ENCODE measurements around the gene HTT.
"Not testable (repeated sequence)": the region's sequence is repeated elsewhere in the genome, so short reads cannot be mapped to it uniquely, and the experiment has no call there.

HTT gene

GRCh38 chr4:3082925-3083515 lies 8.5 kb downstream of the HTT start:
- DNase-seq (ENCODE audit: low spot score) = no peak

DNA sequence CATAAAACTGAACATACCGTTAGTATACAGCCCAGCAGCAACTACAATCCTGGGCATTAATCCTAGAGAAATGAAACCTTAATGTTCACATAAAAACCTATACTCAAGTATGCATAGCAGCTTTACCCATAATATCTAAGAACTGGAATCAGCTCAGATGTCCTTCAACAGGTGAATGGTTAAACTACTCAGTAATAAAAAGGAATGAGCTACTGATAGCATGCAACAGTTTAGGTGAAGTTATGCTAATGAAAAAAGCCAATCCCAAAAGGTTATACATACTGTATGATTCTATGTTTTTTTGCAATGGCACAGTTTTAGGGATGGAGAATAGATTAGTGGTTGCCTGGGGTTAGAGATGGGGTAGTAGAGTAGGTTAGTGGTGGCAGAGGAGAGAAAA lies 9.3 kb downstream of the HTT start:
- DNase-seq (ENCODE audit: low spot score) = no peak

DNA sequence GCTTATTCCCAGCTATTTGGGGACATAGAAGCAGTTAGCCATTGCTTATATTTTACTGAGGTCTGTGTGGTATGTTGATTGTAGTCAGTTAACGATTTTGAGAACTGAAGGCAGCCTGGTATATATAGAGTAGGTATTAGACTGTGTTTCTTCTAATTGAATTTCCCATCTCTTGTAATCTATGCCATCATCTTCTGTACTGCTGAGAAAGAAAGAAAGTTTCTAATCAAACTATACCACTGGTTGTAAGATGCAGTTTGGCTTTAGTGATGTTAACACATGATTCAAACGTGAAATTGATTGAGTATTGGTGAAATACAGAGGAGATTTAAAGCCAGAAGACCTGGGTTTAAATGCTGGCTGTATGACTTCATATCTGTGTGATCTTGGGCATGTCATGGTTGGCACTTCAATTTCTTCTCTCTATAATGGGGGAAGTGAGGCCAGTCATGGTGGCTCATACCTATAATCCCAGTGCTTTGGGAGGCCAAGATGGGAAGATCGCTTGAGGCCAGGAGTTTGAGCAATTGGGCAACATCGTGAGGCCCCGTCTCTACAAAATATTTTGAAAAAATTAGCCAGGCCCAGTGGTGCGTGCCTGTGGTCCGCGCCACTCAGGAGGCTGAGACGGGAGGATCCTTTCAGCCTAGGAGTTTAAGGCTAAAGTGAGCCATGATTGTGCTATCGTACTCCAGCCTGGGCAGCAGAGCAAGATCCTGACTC lies 11.6 kb downstream of the HTT start:
- no peak for DNase-seq (ENCODE audit: low spot score)

DNA sequence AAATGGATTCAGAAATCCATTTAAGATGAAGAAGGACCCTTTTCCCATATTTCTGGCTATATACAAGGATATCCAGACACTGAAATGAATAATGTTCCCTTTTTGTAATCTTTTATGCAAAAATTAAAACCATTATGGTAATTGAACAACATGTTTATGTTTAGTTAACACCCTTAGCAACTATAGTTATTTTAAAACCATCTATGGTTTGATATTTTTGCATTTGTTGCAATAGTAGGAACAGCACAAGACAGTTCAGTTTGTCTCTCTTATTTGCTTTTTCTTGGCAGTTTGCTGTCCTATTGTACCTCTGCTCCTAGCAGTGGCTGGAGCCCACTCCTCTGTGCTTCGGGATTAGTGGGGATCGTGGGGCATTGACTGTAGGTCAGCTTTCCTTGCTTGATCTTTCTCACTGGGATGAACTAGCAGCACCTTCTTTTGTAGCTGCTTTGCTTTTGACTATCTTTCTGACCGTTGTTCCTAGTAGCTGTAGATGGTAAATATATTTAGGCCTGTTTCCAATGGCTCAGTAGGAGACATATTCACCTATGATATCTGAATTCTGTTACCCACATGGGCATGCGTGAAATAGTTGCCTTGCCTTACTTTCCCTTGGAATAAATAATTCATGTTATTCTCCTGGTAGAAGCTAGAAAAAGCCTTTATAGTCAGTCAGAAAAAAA lies 12.8 kb downstream of the HTT start:
- DNase-seq (ENCODE audit: low spot score) = no peak

GRCh38 chr4:3091464-3091863 lies 17.0 kb downstream of the HTT start:
- no peak for DNase-seq (ENCODE audit: low spot score)

GRCh38 chr4:3094701-3095100 lies 20.2 kb downstream of the HTT start:
- not testable (repeated sequence) for DNase-seq (ENCODE audit: low spot score)

- no peak for DNase-seq (ENCODE audit: low spot score)
Observed at GRCh38 chr4:3096202-3096601, 21.7 kb downstream of the HTT start.

- no peak for DNase-seq (ENCODE audit: low spot score)
Observed at GRCh38 chr4:3098346-3098745, 23.9 kb downstream of the HTT start.

- peak; percentile 79 for DNase-seq (ENCODE audit: low spot score)
Observed at GRCh38 chr4:3106339-3107186, 32.1 kb downstream of the HTT start.

DNA sequence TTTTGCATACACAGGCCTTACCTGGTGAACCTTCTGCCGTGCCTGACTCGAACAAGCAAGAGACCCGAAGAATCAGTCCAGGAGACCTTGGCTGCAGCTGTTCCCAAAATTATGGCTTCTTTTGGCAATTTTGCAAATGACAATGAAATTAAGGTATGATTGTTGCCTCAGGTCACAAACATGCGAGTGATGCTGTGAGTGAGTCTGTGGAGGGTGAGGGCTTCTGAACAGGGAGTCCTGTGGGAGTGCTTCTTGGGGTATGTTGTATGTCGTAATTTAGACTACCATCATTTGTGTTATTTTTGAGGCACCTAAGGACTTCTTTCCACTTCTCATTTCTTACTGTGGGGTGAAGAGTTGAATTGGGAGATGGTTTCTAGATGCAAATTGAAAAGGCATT lies 32.8 kb downstream of the HTT start:
- no peak for DNase-seq (ENCODE audit: low spot score)

DNA sequence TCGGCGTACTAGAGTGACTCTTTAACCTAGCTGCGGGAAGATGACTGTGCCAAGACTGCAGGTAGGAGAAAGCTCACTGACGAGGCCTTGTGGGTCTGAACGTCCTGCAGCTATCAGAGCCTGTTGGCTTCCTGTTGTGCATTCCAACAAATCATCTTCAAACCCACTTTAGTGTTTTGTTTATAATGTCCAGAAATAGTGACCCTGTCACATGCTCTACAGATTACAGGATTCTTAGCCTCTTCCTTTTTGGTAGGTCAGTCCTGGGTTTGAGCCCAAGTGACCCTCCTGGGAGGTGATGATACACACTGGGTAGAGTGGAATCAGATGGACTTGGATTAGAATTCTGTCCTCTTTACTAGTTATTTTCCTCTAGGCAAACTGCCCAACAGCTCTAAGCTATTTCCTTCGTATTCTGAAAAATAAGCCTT lies 33.2 kb downstream of the HTT start:
- no peak for DNase-seq (ENCODE audit: low spot score)

- DNase-seq (ENCODE audit: low spot score) = no peak
Observed at GRCh38 chr4:3108211-3108610, 33.7 kb downstream of the HTT start.

DNA sequence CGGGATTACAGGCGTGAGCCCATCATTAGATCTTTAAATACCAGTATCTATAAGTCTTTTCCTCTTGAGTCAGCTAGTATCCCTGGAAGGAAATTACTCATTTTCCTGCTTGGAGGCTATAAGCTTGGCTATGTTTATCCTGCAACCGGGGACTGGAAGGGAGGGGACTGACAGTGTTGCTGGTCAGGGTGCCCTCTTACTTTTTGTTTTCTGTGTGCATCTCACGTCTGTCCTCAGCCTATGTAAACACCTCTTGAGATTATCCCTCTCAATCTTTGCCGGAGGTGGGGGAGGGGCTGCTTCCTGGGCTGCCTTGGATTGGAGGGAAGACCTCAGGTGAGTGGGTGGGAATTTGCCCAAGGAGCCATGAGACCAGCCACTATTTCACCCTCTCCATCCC lies 37.0 kb downstream of the HTT start:
- DNase-seq (ENCODE audit: low spot score) = no peak

- DNase-seq (ENCODE audit: low spot score) = no peak
Observed at GRCh38 chr4:3112201-3112600, 37.7 kb downstream of the HTT start.

- no peak for DNase-seq (ENCODE audit: low spot score)
Observed at GRCh38 chr4:3112609-3113469, 38.4 kb downstream of the HTT start.

DNA sequence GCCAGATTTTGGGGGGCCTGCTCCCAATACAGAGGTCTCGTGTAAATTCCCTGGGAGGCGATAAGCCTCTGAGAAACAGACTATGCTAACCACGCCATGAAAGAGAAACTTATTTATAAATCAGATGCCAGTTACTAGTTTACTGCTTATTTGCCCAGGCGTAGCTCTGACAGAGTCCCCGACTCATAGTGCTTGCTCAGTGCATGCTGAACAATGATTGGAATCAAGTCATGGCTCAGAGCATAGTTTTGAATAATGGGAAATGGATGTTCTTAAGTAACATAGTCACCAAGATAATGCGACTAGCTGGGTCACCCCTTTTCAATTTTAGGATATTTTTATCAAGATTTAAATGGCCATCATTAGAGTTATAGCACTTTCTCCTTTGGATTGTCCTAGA lies 39.9 kb downstream of the HTT start:
- DNase-seq (ENCODE audit: low spot score) = no peak

- DNase-seq (ENCODE audit: low spot score) = no peak
Observed at GRCh38 chr4:3115637-3116270, 41.3 kb downstream of the HTT start.

DNA sequence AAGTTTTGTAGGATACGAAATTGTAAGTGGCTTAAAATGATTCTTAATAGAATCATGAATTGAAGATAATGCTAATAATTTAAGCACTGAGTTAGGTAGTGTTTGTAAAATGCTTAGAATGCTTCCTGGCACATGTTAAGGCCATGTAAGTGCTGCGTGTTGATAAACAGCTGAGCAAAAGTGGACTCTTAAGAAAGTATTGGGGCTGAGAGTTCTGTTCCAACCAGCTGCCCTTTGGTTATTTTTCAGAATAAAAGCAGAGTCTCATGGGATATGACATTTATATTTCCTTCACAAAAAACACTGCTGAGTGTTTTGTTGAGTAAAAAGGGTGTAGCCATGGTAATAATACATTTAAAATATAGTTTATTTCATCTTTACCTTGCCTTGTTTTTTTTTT lies 42.5 kb downstream of the HTT start:
- no peak for DNase-seq (ENCODE audit: low spot score)

DNA sequence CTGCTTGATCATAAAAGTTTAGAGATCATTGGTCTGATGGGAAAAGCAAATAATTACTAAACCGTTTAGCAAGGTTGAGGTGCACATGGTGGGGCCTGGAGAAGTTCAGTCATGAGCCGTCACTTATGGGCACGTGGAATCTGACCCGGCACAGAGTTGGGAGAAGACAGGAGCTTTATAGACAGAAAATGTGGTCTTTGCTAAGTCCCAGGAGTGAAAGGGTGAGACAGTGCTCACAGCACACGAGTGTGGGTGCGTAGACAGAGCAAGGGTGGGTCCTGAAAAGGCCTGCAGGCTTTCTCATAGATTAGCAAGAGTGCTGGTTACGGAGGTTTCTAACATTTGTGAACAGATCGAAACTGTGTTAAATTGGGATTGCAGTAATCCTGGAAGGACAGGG lies 43.8 kb downstream of the HTT start:
- DNase-seq (ENCODE audit: low spot score) = no peak

DNA sequence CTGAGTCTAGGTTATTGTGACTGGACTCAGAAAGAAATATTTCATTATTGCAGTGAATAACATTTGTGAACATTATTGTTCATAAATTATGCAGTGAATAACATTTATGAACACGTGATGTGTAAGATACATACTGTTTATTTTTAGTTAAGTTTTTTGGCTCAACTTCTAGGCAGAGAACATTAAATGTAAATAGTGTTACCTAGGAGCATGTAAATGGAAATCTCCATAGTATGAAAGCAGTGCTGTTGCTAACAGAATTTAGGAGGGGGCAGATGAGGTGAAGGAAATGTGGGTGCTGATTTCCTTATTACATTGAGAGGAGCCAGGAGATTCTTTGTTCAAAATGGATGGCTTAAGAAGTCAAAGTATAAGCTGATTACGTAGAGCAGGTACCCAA lies 45.0 kb downstream of the HTT start:
- no peak for DNase-seq (ENCODE audit: low spot score)

GRCh38 chr4:3121110-3121509 lies 46.6 kb downstream of the HTT start:
- no peak for DNase-seq (ENCODE audit: low spot score)
